IMR-90 (cell line): ENCODE results near the gene ROBO4. TPM values are rescaled to one million over a fixed set of nuclear protein-coding genes. Genes with fewer than 3 reads are reported as not detected.

ENCODE experiments used
- ATAC-seq: fragments of 200-7000 bp; cut with Tn5 transposase; 2 replicates; pipeline ENCODE4 v1.9.1; 2020; ENCODE audit warnings: low read depth, mild to moderate bottlenecking, moderate library complexity
- BruUV-seq: library from RNA; stranded (reverse); fragments of 400-500 nt; replicated peaks from 2 replicates; lab custom pipeline; 2021; lab: Mats Ljungman, UMichigan
- CTCF ChIA-PET: fragments of 300-600 bp; formaldehyde crosslinking; extraction: SDS; loops from one replicate; lab custom pipeline; 2021; ENCODE audit warnings: antibody characterized with exemption; lab: Yijun Ruan, JAX
- POLR2A ChIA-PET: fragments of 300-600 bp; sonication (Branson Sonifier 250); formaldehyde crosslinking; loops from one replicate; lab custom pipeline; 2022; ENCODE audit warnings: antibody characterized with exemption; ENCODE audit not compliant: unreplicated experiment; lab: Charles Lee
- DNase-seq: peaks from one replicate; pipeline ENCODE4 v3.0.0; 2013
- H2AFZ ChIP-seq: replicated peaks from 2 replicates; pipeline ENCODE3; 2013; ENCODE audit warnings: low read length, mild to moderate bottlenecking; ENCODE audit not compliant: poor library complexity
- H2AK5ac ChIP-seq: 2 replicates; pipeline ENCODE4 v1.6.1; 2013; ENCODE audit warnings: low read depth, low read length, inconsistent platforms
- H2AK9ac ChIP-seq: replicated peaks from 2 replicates; pipeline ENCODE3; 2013; ENCODE audit warnings: mild to moderate bottlenecking, low read depth, low read length, moderate library complexity; ENCODE audit not compliant: poor library complexity
- H2BK120ac ChIP-seq: 2 replicates; pipeline ENCODE4 v1.6.1; 2013; ENCODE audit warnings: low read depth, low read length, inconsistent platforms
- H2BK15ac ChIP-seq: 3 replicates; pipeline ENCODE4 v1.6.1; 2013; ENCODE audit warnings: low read depth, low read length, inconsistent platforms
- H2BK20ac ChIP-seq: 2 replicates; pipeline ENCODE4 v1.6.1; 2013; ENCODE audit warnings: low read depth, mild to moderate bottlenecking, inconsistent platforms, low read length, moderate library complexity
- H2BK5ac ChIP-seq: 2 replicates; pipeline ENCODE4 v1.6.1; 2013; ENCODE audit warnings: mild to moderate bottlenecking, low read depth, low read length, inconsistent platforms; ENCODE audit not compliant: poor library complexity, severe bottlenecking
- H3K14ac ChIP-seq: replicated peaks from 2 replicates; pipeline ENCODE4 v1.6.1; 2013; ENCODE audit warnings: low read depth, low read length, inconsistent platforms
- H3K18ac ChIP-seq: 2 replicates; pipeline ENCODE4 v1.6.1; 2013; ENCODE audit warnings: low read depth, low read length, control low read depth
- H3K23ac ChIP-seq: 2 replicates; pipeline ENCODE4 v1.6.1; 2013; ENCODE audit warnings: low read depth, low read length, inconsistent platforms
- H3K27ac ChIP-seq: 2 replicates; pipeline ENCODE4 v1.5.1; 2013; ENCODE audit warnings: mild to moderate bottlenecking, control low read depth, low read length; ENCODE audit not compliant: insufficient read depth
- H3K27me3 ChIP-seq: 2 replicates; pipeline ENCODE4 v1.6.1; 2013; ENCODE audit warnings: low read length; ENCODE audit not compliant: control insufficient read depth, insufficient read depth
- H3K36me3 ChIP-seq: 2 replicates; pipeline ENCODE4 v1.6.1; 2013; ENCODE audit warnings: low read length, mixed read lengths; ENCODE audit not compliant: control insufficient read depth, insufficient read depth
- H3K4ac ChIP-seq: 2 replicates; pipeline ENCODE4 v1.6.1; 2013; ENCODE audit warnings: low read depth, low read length, inconsistent platforms
- H3K4me1 ChIP-seq: 2 replicates; pipeline ENCODE4 v1.6.1; 2013; ENCODE audit warnings: low read length, mixed read lengths; ENCODE audit not compliant: control insufficient read depth, insufficient read depth
- H3K4me2 ChIP-seq: 2 replicates; pipeline ENCODE4 v1.6.1; 2013; ENCODE audit warnings: low read depth, mild to moderate bottlenecking, control low read depth, low read length, moderate library complexity
- H3K4me3 ChIP-seq: 2 replicates; pipeline ENCODE4 v1.5.1; 2013; ENCODE audit warnings: low read depth, mild to moderate bottlenecking, control low read depth, low read length, moderate library complexity; ENCODE audit not compliant: insufficient read depth
- H3K56ac ChIP-seq: 2 replicates; pipeline ENCODE4 v1.6.1; 2013; ENCODE audit warnings: low read length, inconsistent platforms; ENCODE audit not compliant: insufficient read depth; ENCODE audit errors: extremely low read depth
- H3K79me1 ChIP-seq, 2 experiments: 2 replicates each; pipeline ENCODE4 v1.6.1; 2013; ENCODE audit warnings: low read length in 2 of 2, inconsistent platforms in 1 of 2, low read depth in 1 of 2
- H3K9ac ChIP-seq: 2 replicates; pipeline ENCODE4 v1.6.1; 2013; ENCODE audit warnings: low read depth, low read length, control low read depth
- H3K9me1 ChIP-seq: 2 replicates; pipeline ENCODE4 v1.6.1; 2013; ENCODE audit warnings: low read length, inconsistent platforms; ENCODE audit not compliant: insufficient read depth
- H3K9me3 ChIP-seq: 2 replicates; pipeline ENCODE4 v1.6.1; 2013; ENCODE audit warnings: low read length; ENCODE audit not compliant: control insufficient read depth, insufficient read depth
- H4K20me1 ChIP-seq: 2 replicates; pipeline ENCODE4 v1.6.1; 2013; ENCODE audit warnings: low read length, inconsistent platforms; ENCODE audit not compliant: insufficient read depth
- H4K5ac ChIP-seq: 2 replicates; pipeline ENCODE4 v1.6.1; 2013; ENCODE audit warnings: mild to moderate bottlenecking, low read depth, low read length, control low read depth
- H4K8ac ChIP-seq, 2 experiments: 2 replicates each; pipeline ENCODE4 v1.6.1; 2013; ENCODE audit warnings: low read depth in 2 of 2, low read length in 2 of 2, control low read depth in 1 of 2, inconsistent platforms in 1 of 2
- H4K91ac ChIP-seq: 2 replicates; pipeline ENCODE4 v1.6.1; 2013; ENCODE audit warnings: low read depth, low read length, inconsistent platforms; ENCODE audit not compliant: insufficient read depth
- BHLHE40 ChIP-seq: fragments of 150-350 bp; IDR thresholded peaks from 2 replicates; pipeline ENCODE4 v1.6.1; 2016; ENCODE audit warnings: mild to moderate bottlenecking, low read depth, low read length
- CEBPB ChIP-seq: IDR thresholded peaks from 2 replicates; pipeline ENCODE4 v1.6.1; 2012; ENCODE audit warnings: low read depth, low read length, improper control_type of control experiment
- CHD1 ChIP-seq: IDR thresholded peaks from 2 replicates; pipeline ENCODE4 v1.6.1; 2012; ENCODE audit warnings: low read depth, low read length, improper control_type of control experiment
- CTCF ChIP-seq: conservative IDR thresholded peaks from 2 replicates; pipeline ENCODE4 v1.5.1; 2012; ENCODE audit warnings: mild to moderate bottlenecking, low read depth, low read length, improper control_type of control experiment
- FOS ChIP-seq: fragments of 150-350 bp; IDR thresholded peaks from 2 replicates; pipeline ENCODE4 v1.6.1; 2016; ENCODE audit warnings: low read depth, low read length
- MAFK ChIP-seq: IDR thresholded peaks from 2 replicates; pipeline ENCODE4 v1.6.1; 2012; ENCODE audit warnings: low read depth, low read length, improper control_type of control experiment
- MAZ ChIP-seq: IDR thresholded peaks from 2 replicates; pipeline ENCODE4 v1.6.1; 2012; ENCODE audit warnings: low read depth, mild to moderate bottlenecking, low read length, improper control_type of control experiment, moderate library complexity, borderline replicate concordance
- MXI1 ChIP-seq: IDR thresholded peaks from 2 replicates; pipeline ENCODE4 v1.6.1; 2012; ENCODE audit warnings: low read depth, mild to moderate bottlenecking, low read length, moderate library complexity, borderline replicate concordance
- NFE2L2 ChIP-seq: fragments of 150-350 bp; IDR thresholded peaks from 2 replicates; pipeline ENCODE4 v1.6.1; 2016; ENCODE audit warnings: low read depth, mild to moderate bottlenecking, low read length
- POLR2A ChIP-seq: IDR thresholded peaks from 2 replicates; pipeline ENCODE4 v1.6.1; 2012; ENCODE audit warnings: mild to moderate bottlenecking, low read depth, low read length
- RAD21 ChIP-seq: IDR thresholded peaks from 2 replicates; pipeline ENCODE4 v1.6.1; 2012; ENCODE audit warnings: low read length, improper control_type of control experiment
- RCOR1 ChIP-seq: IDR thresholded peaks from 2 replicates; pipeline ENCODE4 v1.6.1; 2012; ENCODE audit warnings: mild to moderate bottlenecking, low read length, improper control_type of control experiment; ENCODE audit not compliant: insufficient replicate concordance
- RFX5 ChIP-seq: IDR thresholded peaks from 2 replicates; pipeline ENCODE4 v1.8.0; 2012; ENCODE audit warnings: low read depth, mild to moderate bottlenecking, low read length, moderate library complexity
- SMC3 ChIP-seq: fragments of 150-350 bp; IDR thresholded peaks from 2 replicates; pipeline ENCODE4 v1.6.1; 2016; ENCODE audit warnings: low read depth, mild to moderate bottlenecking, antibody characterized with exemption, low read length, moderate library complexity
- WGBS, 2 experiments: methylation state at CpG; one replicate each; pipeline versions ENCODE4 v1.1.5 to v1.1.7; 2013; ENCODE audit warnings: missing lambda C conversion rate in 2 of 2; ENCODE audit not compliant: insufficient read length in 1 of 2; ENCODE audit errors: extremely low coverage in 2 of 2; 5-methylcytosine and 5-hydroxymethylcytosine counted together
- dilution Hi-C: fragments of 300-500 bp; cut with HindIII; formaldehyde crosslinking; loops from one replicate; pipeline ENCODE4 v1.14.3; 2018; ENCODE audit warnings: low sequenced_read_pairs; ENCODE audit not compliant: unreplicated experiment
- in situ Hi-C: fragments of 300-500 bp; cut with MboI; formaldehyde crosslinking; loops from 3 replicates; pipeline ENCODE4 v1.14.3; 2019; ENCODE audit warnings: low sequenced_read_pairs, inconsistent platforms, mixed read lengths
- intact Hi-C: fragments of 100-400 bp; cut with micrococcal nuclease; formaldehyde crosslinking; loops from 2 replicates; pipeline ENCODE4 v1.10.0; 2022
- polyA plus RNA-seq, 3 experiments: library from polyadenylated mRNA; depleted of rRNA; stranded (reverse); fragments of >200 nt; gene quantifications; 2 replicates each; pipeline ENCODE4 v1.2.3, GENCODE V29; 2012; ENCODE audit warnings: low replicate concordance in 1 of 3
- total RNA-seq: library from RNA; depleted of rRNA; stranded (reverse); fragments of >200 nt; gene quantifications from 2 replicates; pipeline ENCODE4 v1.2.3, GENCODE V29; 2012
- TF ChIP-seq, protein P1 (sequence below): fragments of 150-350 bp; IDR thresholded peaks from 2 replicates; pipeline ENCODE4 v1.6.1; 2017; ENCODE audit warnings: mild to moderate bottlenecking, antibody characterized with exemption, low read length, low read depth
- TF ChIP-seq, protein P2 (sequence below): fragments of 150-350 bp; IDR thresholded peaks from 2 replicates; pipeline ENCODE4 v1.6.1; 2016; ENCODE audit warnings: low read depth, mild to moderate bottlenecking, low read length, moderate library complexity, borderline replicate concordance

The ROBO4 gene
- total and polyA plus RNA-seq, 2 of the 4 experiments (the other 2 are of a cell fraction) = 0.72 to 0.82 TPM

DNA sequence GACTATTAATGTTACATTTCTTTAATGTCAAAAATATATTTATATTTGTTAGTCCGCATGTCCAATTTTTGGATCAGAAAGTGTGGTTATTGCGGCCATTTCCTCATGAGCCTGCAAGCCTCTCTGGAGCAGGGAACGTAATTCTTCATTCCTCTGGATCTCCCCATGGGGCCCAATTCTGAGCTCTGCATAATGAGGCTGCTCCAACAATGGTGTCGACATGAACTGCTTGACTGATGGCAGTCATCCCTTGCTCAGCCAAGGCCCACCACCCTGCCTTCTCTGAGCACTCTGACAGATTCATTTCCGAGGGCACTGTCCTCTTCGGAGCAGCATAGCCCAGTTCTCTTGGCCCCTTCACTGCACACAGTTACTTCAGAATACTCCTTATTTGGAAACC lies 41.3 kb upstream of the ROBO4 start:
- CTCF ChIA-PET = no interaction called here
- H3K9me3 ChIP-seq = no peaks in the 10 kb centered on the region
- intact Hi-C loops (no loop called here), in situ Hi-C loops (no loop called here), dilution Hi-C loops (no loop called here)
- H3K56ac ChIP-seq = no peak overlapping the region
- BruUV-seq = no TSS peak
- H4K91ac ChIP-seq = peak overlapping the region; percentile 34; the same call in 1 of the 2 replicates
- 80% methylated on average over 3 of the region's 6 CpGs; no CpG with 5 or more reads in 1 of the 2 experiments for WGBS, 2 experiments
- POLR2A ChIA-PET = no interaction called here
- no peak overlapping the region for H4K8ac ChIP-seq
- no peak overlapping the region for H3K18ac ChIP-seq
- H3K4me1 ChIP-seq = peaks cover 16% of the 10 kb centered on the region
- H3K4ac ChIP-seq = no peak overlapping the region
- no peaks in the 10 kb centered on the region for H3K79me1 ChIP-seq
- H3K14ac ChIP-seq = no peak overlapping the region
- H3K4me3 ChIP-seq = no peak overlapping the region
- H2BK15ac ChIP-seq = no peak overlapping the region
- no peak overlapping the region for H2AK9ac ChIP-seq
- ATAC-seq (no peak), DNase-seq (no peak)
- H2BK20ac ChIP-seq = no peak overlapping the region
- no peaks in the 10 kb centered on the region for H3K27me3 ChIP-seq
- H3K36me3 ChIP-seq = no peaks in the 10 kb centered on the region
- no peak overlapping the region for H2BK120ac ChIP-seq
- no peak overlapping the region for H2AFZ ChIP-seq
- H2AK5ac ChIP-seq = no peak overlapping the region
- H3K27ac ChIP-seq = no peak overlapping the region
- no peak overlapping the region for H3K4me2 ChIP-seq
- H3K9ac ChIP-seq = no peak overlapping the region
- no peak overlapping the region for H2BK5ac ChIP-seq
- no peak overlapping the region for H4K5ac ChIP-seq
- TF ChIP-seq, protein P1, sequence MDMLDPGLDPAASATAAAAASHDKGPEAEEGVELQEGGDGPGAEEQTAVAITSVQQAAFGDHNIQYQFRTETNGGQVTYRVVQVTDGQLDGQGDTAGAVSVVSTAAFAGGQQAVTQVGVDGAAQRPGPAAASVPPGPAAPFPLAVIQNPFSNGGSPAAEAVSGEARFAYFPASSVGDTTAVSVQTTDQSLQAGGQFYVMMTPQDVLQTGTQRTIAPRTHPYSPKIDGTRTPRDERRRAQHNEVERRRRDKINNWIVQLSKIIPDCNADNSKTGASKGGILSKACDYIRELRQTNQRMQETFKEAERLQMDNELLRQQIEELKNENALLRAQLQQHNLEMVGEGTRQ = no peak
- TF ChIP-seq, protein P2, sequence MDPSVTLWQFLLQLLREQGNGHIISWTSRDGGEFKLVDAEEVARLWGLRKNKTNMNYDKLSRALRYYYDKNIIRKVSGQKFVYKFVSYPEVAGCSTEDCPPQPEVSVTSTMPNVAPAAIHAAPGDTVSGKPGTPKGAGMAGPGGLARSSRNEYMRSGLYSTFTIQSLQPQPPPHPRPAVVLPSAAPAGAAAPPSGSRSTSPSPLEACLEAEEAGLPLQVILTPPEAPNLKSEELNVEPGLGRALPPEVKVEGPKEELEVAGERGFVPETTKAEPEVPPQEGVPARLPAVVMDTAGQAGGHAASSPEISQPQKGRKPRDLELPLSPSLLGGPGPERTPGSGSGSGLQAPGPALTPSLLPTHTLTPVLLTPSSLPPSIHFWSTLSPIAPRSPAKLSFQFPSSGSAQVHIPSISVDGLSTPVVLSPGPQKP = no peak
- TF ChIP-seq FOS (no peak), MXI1 (no peak), CTCF (no peak), CHD1 (no peak), RAD21 (no peak), CEBPB (no peak), RFX5 (no peak), BHLHE40 (no peak), SMC3 (no peak), MAZ (no peak), NFE2L2 (no peak), POLR2A (no peak), MAFK (no peak), RCOR1 (no peak)
- H3K23ac ChIP-seq = no peak overlapping the region
- H4K20me1 ChIP-seq = no peaks in the 10 kb centered on the region
- peaks cover 4% of the 10 kb centered on the region; the same call in 1 of the 2 replicates for H3K9me1 ChIP-seq
